Measurements from ENCODE around the gene H6PD.

The H6PD gene

GRCh38 chr1:9240914-9241820 is 6.6 kb downstream of the H6PD start:
- DNase-seq (ENCODE audit: low read depth in 2 of 2), result no peak

DNA sequence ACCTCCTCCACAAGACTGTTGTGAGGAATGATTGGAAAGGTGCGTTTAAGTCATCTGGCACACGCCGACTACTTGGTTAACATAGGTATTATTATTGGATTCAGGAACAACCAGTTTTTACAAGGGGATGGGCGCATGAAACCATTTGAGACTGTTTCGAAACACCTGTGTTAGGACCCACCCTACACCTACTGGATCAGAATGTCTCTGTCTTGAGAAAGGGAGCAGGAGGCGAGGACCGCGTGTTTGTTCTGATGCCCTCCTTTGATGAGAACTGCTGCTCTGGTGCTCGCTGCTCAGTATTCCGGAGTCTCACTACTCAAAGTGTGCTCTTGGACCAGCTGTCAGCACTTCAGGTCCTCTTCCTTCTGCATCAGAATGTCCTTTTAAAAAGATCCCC is 7.3 kb downstream of the H6PD start:
- no peak for DNase-seq (ENCODE audit: low read depth in 2 of 2)

DNA sequence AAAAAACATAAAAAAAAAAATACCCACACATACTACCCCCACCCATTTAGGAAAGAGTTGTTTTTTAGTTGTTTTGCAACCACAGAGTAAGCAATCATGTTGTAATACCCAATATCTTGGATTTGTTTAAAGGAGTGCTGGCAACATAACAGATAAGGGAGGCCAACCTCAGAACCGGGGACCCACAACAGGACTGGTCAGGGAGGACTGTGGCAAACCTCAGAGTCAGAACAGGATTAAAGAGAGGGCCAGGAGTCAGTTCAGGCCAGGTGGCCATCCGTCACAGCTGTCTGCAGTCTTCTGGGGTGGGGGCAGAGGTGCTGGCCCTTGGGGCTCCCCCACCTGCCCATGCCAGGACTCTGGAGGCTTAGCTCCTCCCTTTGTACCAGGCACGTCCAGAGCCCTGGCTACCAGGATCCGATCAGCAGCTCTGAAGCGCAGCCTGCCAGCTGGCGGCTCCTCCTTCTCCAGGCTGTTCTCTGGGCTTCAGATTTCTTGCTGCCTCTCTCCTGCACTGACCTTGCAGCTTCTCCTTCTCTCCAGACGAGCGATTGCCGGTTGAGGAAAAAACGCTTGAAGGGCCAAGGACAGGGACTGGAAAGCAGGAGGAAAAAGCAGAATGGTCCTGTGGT is 7.9 kb downstream of the H6PD start:
- DNase-seq (ENCODE audit: low read depth in 2 of 2), result no peak

- no peak for DNase-seq (ENCODE audit: low read depth in 2 of 2)
Observed at GRCh38 chr1:9243066-9243739, 8.6 kb downstream of the H6PD start.

GRCh38 chr1:9244501-9245229 is 10.1 kb downstream of the H6PD start:
- no peak for DNase-seq (ENCODE audit: low read depth in 2 of 2)

- no peak for DNase-seq (ENCODE audit: low read depth in 2 of 2)
Observed at GRCh38 chr1:9245230-9245619, 10.7 kb downstream of the H6PD start.

DNA sequence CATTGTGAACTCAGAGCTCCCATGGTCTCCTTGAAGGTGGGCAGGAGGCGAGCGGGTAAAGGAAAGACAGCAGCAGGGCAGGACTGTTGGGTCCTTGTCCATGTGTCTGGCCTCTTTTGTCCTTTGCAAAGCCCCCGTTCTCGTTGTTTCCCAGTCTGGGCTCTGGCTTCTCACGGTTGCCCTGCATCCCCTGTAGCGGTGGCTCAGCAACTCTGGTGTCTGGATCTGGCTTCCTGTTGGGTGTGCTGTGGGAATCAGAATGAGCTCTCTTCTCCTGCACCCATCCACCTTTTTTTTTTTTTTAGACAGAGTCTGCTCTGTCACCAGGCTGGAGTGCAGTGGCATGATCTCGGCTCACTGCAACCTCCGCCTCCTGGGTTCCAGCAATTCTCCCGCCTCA is 11.1 kb downstream of the H6PD start:
- DNase-seq (ENCODE audit: low read depth in 2 of 2), result no peak

GRCh38 chr1:9246215-9246614 is 11.6 kb downstream of the H6PD start:
- no peak for DNase-seq (ENCODE audit: low read depth in 2 of 2)

GRCh38 chr1:9246841-9247785 is 12.5 kb downstream of the H6PD start:
- DNase-seq (ENCODE audit: low read depth in 2 of 2), result no peak

- DNase-seq (ENCODE audit: low read depth in 2 of 2), result no peak
Observed at GRCh38 chr1:9247894-9248293, 13.3 kb downstream of the H6PD start.

DNA sequence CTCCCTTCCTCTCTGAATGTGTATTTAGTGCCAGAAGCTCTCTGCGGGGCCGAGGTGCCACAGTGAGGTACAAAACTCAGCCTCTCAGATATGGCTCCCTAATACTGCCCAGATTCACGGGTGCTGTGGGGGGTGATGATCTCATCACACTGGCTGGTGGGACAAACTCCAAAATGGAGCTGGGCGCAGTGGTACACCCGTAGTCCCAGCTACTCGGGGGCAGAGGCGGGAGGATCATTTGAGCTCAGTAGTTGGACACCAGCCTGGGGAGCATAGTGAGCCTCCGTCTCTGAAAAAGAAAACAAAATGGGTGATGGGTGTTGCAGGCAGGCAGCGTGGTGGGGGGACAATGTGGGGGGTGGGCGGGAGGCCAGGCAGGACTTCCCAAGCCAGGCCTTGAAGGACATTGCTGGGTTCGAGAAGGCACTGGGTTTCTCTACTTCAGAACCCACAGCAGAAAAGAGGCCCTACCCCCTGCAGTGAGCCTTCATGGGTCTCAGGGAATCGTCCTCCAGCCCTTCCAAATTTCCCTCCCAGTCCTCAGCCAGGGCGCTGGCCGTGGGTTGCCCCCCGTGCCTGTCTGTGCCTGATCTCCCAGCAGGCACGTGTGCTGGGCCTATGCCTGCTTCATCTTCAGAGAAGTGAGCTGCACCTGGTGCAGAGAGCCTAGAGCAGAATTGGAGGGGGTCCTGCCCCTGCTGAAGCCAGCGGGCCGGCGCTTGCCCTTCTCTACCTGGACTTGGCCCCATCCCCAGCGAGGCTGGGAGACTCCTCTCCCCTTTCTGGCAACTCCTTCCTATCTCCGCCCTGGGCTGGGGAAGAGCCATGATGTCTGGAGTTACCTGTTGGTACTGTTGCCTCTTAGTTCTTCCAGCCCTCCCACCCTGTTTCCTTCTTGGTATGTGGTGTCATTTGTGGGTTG is 14.0 kb downstream of the H6PD start:
- no peak for DNase-seq (ENCODE audit: low read depth in 2 of 2)

- DNase-seq (ENCODE audit: low read depth in 2 of 2), result no peak
Observed at GRCh38 chr1:9249263-9249533, 14.6 kb downstream of the H6PD start.

DNA sequence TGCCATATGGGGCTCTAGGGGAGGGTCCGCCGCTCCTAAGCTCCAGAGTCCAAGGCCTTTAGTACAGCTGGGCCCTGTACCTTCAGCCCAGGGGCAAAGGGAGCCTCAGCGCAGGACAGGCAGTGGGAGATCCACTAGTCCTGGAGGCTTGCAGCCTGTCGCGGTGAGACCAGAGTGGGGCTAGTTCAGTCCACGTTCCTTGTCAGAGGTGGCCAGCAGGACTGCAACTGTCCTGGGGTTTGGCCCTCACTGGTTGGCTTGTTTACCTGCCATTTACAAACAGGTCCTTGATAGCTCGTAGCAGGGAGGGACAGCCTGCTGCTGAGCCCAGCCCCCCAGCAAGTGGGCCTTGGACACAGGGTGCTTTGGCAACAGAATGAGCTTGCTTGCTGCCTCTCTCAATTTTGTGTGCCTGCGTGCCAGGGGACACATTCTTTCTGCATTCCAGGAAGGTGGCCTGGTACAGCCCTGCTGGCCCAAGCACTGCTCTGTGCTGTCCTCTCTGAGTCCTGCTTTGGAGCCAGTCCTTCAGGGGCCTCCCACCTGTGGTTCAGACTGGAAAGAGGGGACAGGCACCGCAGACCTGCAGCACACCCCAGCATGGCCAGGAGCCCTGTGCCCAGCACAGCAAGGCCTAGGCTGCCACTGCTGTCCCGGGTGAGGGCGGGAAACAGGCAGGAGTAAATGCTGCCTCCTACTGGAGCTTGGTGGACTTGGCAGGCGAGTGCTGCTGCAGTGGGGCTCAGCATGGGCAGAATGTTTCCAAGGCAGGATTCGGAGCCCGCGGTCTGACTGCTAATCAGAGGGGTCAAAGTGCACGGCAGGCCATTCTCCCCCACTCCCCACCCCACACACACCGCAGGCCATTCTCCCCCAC is 15.2 kb downstream of the H6PD start:
- DNase-seq (ENCODE audit: low read depth in 2 of 2), result no peak

GRCh38 chr1:9250411-9251381 is 16.1 kb downstream of the H6PD start:
- DNase-seq (ENCODE audit: low read depth in 2 of 2), result no peak

- DNase-seq (ENCODE audit: low read depth in 2 of 2), result no peak
Observed at GRCh38 chr1:9251501-9251900, 16.9 kb downstream of the H6PD start.

DNA sequence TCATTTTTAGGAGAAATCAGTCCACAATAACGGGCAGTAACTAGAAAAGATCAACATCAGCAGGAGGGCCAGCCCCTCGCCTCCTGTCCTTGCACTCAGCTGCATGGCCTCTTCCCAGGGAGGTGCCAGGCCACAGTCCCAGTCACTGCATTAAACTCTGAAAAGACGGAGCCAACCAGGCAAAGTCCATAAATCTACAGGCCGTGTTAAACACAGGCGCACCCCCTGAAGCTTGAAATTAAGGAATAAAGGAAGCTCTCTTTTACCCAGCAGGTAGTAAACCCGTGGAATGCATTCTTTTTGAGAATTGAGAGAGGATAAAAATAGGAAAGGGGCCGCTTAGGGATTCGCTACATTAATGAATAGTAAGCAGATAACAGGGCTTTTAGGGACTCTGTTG is 18.4 kb downstream of the H6PD start:
- DNase-seq (ENCODE audit: low read depth in 2 of 2), result no peak

DNA sequence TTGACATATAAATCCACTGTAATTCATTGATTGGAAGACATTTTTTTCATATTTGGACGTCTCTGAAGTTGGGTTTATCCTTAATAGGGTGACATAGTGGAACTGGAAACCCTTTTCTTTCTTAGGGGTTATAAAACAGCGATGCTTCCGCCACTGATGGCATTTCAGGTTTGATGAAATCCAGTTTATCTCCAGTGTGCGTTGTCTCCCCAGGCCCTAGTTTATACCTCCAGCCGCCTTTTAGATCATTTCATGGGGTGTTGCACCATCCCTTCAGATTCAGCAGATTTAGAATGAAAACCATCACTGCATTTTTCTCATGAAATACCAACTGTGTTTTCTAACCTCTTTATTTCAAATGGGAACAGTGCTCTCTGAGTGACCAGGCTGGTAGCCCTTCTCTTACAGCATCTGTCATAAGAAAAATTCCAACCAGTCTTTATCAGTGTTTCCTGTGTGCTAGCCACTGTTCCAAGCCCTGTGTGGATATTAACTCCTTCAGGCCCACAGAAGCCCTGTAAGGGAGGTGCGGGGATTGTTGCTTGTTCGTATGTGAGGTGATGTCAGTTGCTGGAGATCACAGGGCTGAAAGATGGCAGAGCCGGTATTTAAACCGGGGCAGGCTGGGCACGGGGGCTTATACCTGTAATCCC is 19.0 kb downstream of the H6PD start:
- DNase-seq (ENCODE audit: low read depth in 2 of 2), result no peak
